ENCODE measurements around the gene CPLX1.
"Not testable (repeated sequence)": the region's sequence is repeated elsewhere in the genome, so short reads cannot be mapped to it uniquely, and the experiment has no call there.

Gene CPLX1

GRCh38 chr4:785332-786073 is 40.4 kb downstream of the CPLX1 start:
- H3K9me3 ChIP-seq (ENCODE audit: control insufficient read depth, low read depth, low read length) = no peaks in the 10 kb centered on the region
- no peak overlapping the region for H3K27ac ChIP-seq (ENCODE audit: low read length)
- peaks cover 72% of the 10 kb centered on the region for H3K27me3 ChIP-seq (ENCODE audit: control insufficient read depth, insufficient read depth, low read length)
- H3K36me3 ChIP-seq (ENCODE audit: control insufficient read depth, low read depth, low read length) = no peaks in the 10 kb centered on the region
- peak overlapping the region; percentile 27 for H3K4me3 ChIP-seq (ENCODE audit: low read length)
- H3K9ac ChIP-seq (ENCODE audit: low read length) = no peak overlapping the region
- H3K4me1 ChIP-seq (ENCODE audit: control insufficient read depth, low read depth, low read length) = peaks cover 20% of the 10 kb centered on the region

GRCh38 chr4:784401-785331 is 41.3 kb downstream of the CPLX1 start:
- Histone ChIP-seq H3K4me3 (ENCODE audit: low read length) (peak overlapping the region; percentile 27), H3K27me3 (ENCODE audit: control insufficient read depth, insufficient read depth, low read length) (peaks cover 72% of the 10 kb centered on the region), H3K9me3 (ENCODE audit: control insufficient read depth, low read depth, low read length) (no peaks in the 10 kb centered on the region), H3K4me1 (ENCODE audit: control insufficient read depth, low read depth, low read length) (peaks cover 23% of the 10 kb centered on the region), H3K9ac (ENCODE audit: low read length) (no peak overlapping the region), H3K36me3 (ENCODE audit: control insufficient read depth, low read depth, low read length) (no peaks in the 10 kb centered on the region), H3K27ac (ENCODE audit: low read length) (no peak overlapping the region)

- H3K4me1 ChIP-seq (ENCODE audit: control insufficient read depth, low read depth, low read length) = peaks cover 23% of the 10 kb centered on the region
- H3K9ac ChIP-seq (ENCODE audit: low read length) = peak overlapping the region; percentile 91
- H3K27me3 ChIP-seq (ENCODE audit: control insufficient read depth, insufficient read depth, low read length) = peaks cover 45% of the 10 kb centered on the region
- H3K36me3 ChIP-seq (ENCODE audit: control insufficient read depth, low read depth, low read length) = peaks cover 5% of the 10 kb centered on the region
- H3K4me3 ChIP-seq (ENCODE audit: low read length) = peak overlapping the region; percentile 89
- no peaks in the 10 kb centered on the region for H3K9me3 ChIP-seq (ENCODE audit: control insufficient read depth, low read depth, low read length)
- no peak overlapping the region for H3K27ac ChIP-seq (ENCODE audit: low read length)
These were observed 44.3 kb downstream of the CPLX1 start for GRCh38 chr4:781493-782216.

DNA sequence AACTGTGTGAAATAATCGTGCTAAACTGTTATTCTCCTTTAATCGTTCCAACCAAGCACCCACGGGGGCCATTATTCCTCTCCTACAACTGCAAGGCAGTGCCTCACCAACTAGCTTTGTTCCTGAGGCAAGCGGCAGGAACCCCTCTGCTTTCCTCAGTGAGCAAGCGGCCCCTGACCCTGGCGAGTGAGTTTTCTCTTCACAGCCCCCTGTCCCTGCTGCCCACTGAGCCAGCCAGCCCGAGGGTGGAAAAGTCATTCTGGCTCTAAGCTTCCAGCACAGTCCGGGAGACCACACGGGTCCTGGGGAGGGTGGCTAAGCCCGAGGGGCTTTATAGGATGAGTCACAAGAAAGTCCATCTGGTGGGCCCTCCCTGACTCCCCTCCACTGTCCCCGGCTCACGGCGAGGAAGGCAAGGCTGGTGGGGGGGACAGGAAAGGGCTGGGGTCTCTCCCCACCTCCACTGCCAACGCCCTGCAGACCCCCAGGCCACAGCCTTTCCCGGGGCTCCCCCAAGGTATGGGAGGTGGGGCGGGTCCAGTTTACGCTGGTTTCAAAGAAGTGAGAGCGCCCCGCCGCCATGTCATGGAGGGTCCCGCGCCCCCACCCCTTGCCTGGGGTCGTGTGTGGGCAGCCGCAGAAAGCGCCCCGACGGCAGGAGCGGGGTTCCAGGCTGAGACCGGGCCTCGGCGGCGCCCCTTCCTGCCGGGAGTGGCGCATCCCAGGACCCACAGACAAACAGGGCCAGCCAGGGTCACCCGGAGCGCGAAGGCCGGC is 45.0 kb downstream of the CPLX1 start:
- no peak overlapping the region for H3K27ac ChIP-seq (ENCODE audit: low read length)
- peak overlapping the region; percentile 89 for H3K4me3 ChIP-seq (ENCODE audit: low read length)
- H3K27me3 ChIP-seq (ENCODE audit: control insufficient read depth, insufficient read depth, low read length) = peaks cover 38% of the 10 kb centered on the region
- H3K9me3 ChIP-seq (ENCODE audit: control insufficient read depth, low read depth, low read length) = no peaks in the 10 kb centered on the region
- H3K4me1 ChIP-seq (ENCODE audit: control insufficient read depth, low read depth, low read length) = peaks cover 23% of the 10 kb centered on the region
- peaks cover 6% of the 10 kb centered on the region for H3K36me3 ChIP-seq (ENCODE audit: control insufficient read depth, low read depth, low read length)
- H3K9ac ChIP-seq (ENCODE audit: low read length) = peak overlapping the region; percentile 91

- H3K4me1 ChIP-seq (ENCODE audit: control insufficient read depth, low read depth, low read length) = peaks cover 20% of the 10 kb centered on the region
- not testable (repeated sequence) for H3K27ac ChIP-seq (ENCODE audit: low read length); H3K9me3 ChIP-seq (ENCODE audit: control insufficient read depth, low read depth, low read length)
- H3K27me3 ChIP-seq (ENCODE audit: control insufficient read depth, insufficient read depth, low read length) = peaks cover 31% of the 10 kb centered on the region
- peak overlapping the region; percentile 89 for H3K4me3 ChIP-seq (ENCODE audit: low read length)
- H3K9ac ChIP-seq (ENCODE audit: low read length) = peak overlapping the region; percentile 91
- peaks cover 10% of the 10 kb centered on the region for H3K36me3 ChIP-seq (ENCODE audit: control insufficient read depth, low read depth, low read length)
These were observed 45.7 kb downstream of the CPLX1 start for GRCh38 chr4:780255-780654.

- Histone ChIP-seq H3K4me1 (ENCODE audit: control insufficient read depth, low read depth, low read length) (peaks cover 13% of the 10 kb centered on the region), H3K9ac (ENCODE audit: low read length) (no peak overlapping the region), H3K27me3 (ENCODE audit: control insufficient read depth, insufficient read depth, low read length) (peaks cover 24% of the 10 kb centered on the region), H3K4me3 (ENCODE audit: low read length) (no peak overlapping the region), H3K9me3 (ENCODE audit: control insufficient read depth, low read depth, low read length) (no peaks in the 10 kb centered on the region), H3K27ac (ENCODE audit: low read length) (no peak overlapping the region), H3K36me3 (ENCODE audit: control insufficient read depth, low read depth, low read length) (peaks cover 14% of the 10 kb centered on the region)
These were observed 46.4 kb downstream of the CPLX1 start for GRCh38 chr4:779555-779954.

GRCh38 chr4:777520-778262 is 48.2 kb downstream of the CPLX1 start:
- H3K9ac ChIP-seq (ENCODE audit: low read length) = no peak overlapping the region
- H3K4me1 ChIP-seq (ENCODE audit: control insufficient read depth, low read depth, low read length) = peaks cover 11% of the 10 kb centered on the region
- peaks cover 18% of the 10 kb centered on the region for H3K36me3 ChIP-seq (ENCODE audit: control insufficient read depth, low read depth, low read length)
- H3K4me3 ChIP-seq (ENCODE audit: low read length) = no peak overlapping the region
- no peak overlapping the region for H3K27ac ChIP-seq (ENCODE audit: low read length)
- no peaks in the 10 kb centered on the region for H3K9me3 ChIP-seq (ENCODE audit: control insufficient read depth, low read depth, low read length)
- H3K27me3 ChIP-seq (ENCODE audit: control insufficient read depth, insufficient read depth, low read length) = peaks cover 6% of the 10 kb centered on the region

- H3K4me1 ChIP-seq (ENCODE audit: control insufficient read depth, low read depth, low read length) = peaks cover 5% of the 10 kb centered on the region
These were observed 49.0 kb downstream of the CPLX1 start for GRCh38 chr4:776743-777441.

DNA sequence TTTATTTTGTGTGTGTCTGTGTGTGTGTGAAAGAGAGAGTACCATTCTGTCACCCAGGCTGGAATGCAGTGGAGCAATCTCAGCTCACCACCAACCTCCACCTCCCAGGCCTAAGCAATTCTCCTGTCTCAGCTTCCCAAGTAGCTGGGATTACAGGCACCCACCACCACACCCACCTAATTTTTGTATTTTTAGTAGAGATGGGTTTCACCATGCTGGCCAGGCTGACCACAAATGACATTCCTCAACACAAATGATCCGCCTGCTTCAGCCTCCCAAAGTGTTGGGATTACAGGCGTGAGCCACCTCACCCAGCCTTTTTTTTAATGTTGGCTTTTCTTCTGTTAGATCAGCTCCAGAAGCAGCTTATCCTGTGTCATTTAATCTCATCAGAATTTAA is 50.4 kb downstream of the CPLX1 start:
- not testable (repeated sequence) for H3K27ac ChIP-seq (ENCODE audit: low read length); H3K4me1 ChIP-seq (ENCODE audit: control insufficient read depth, low read depth, low read length)
- peaks cover 24% of the 10 kb centered on the region for H3K36me3 ChIP-seq (ENCODE audit: control insufficient read depth, low read depth, low read length)

More at GRCh38 chr4:776743-777441, 49.0 kb downstream of the CPLX1 start:
- no peak overlapping the region for H3K4me3 ChIP-seq (ENCODE audit: low read length)
- H3K9ac ChIP-seq (ENCODE audit: low read length) = no peak overlapping the region
- peaks cover 20% of the 10 kb centered on the region for H3K36me3 ChIP-seq (ENCODE audit: control insufficient read depth, low read depth, low read length)
- H3K27me3 ChIP-seq (ENCODE audit: control insufficient read depth, insufficient read depth, low read length) = no peaks in the 10 kb centered on the region
- no peak overlapping the region for H3K27ac ChIP-seq (ENCODE audit: low read length)
- H3K9me3 ChIP-seq (ENCODE audit: control insufficient read depth, low read depth, low read length) = no peaks in the 10 kb centered on the region

More for the DNA sequence above, 50.4 kb downstream of the CPLX1 start:
- not testable (repeated sequence) for H3K27me3 ChIP-seq (ENCODE audit: control insufficient read depth, insufficient read depth, low read length); H3K9ac ChIP-seq (ENCODE audit: low read length); H3K4me3 ChIP-seq (ENCODE audit: low read length); H3K9me3 ChIP-seq (ENCODE audit: control insufficient read depth, low read depth, low read length)
